ENCODE results near the gene FIP1L1. TPM values are rescaled to one million over a fixed set of nuclear protein-coding genes. Genes with fewer than 3 reads are reported as not detected.

Gene FIP1L1
- total RNA-seq, 4 donors from 2014 or later: 31.5 to 62.7 (median 45.3) TPM

- Histone ChIP-seq H3K27me3 (no peaks in the 10 kb centered on the region), H3K4me3 (no peak overlapping the region), H3K36me3 (peaks cover 0 to 22% (median 0%) of the 10 kb centered on the region in 3 donors), H3K4me1 (no peaks in the 10 kb centered on the region), H3K9me3 (no peaks in the 10 kb centered on the region), H3K27ac (no peak overlapping the region)
- DNase-seq: no peak
- no peak for TF ChIP-seq CTCF (IDR thresholded peaks at IDR 0.05)
- TF ChIP-seq POLR2A (IDR thresholded peaks at IDR 0.05): no peak
These were observed 101.4 kb downstream of the FIP1L1 start for GRCh38 chr4:53478671-53479456.

GRCh38 chr4:53479736-53480525, 102.5 kb downstream of the FIP1L1 start:
- no peak for TF ChIP-seq POLR2A (IDR thresholded peaks at IDR 0.05)
- TF ChIP-seq CTCF (IDR thresholded peaks at IDR 0.05): no peak
- H3K36me3 ChIP-seq: peaks cover 0 to 19% (median 0%) of the 10 kb centered on the region in 3 donors
- no peak for DNase-seq
- H3K27me3 ChIP-seq: no peaks in the 10 kb centered on the region
- H3K9me3 ChIP-seq: no peaks in the 10 kb centered on the region
- H3K27ac ChIP-seq: no peak overlapping the region
- no peaks in the 10 kb centered on the region for H3K4me1 ChIP-seq
- H3K4me3 ChIP-seq: no peak overlapping the region

GRCh38 chr4:53480909-53481308, 103.5 kb downstream of the FIP1L1 start:
- Histone ChIP-seq H3K36me3 (peaks cover 0 to 15% (median 0%) of the 10 kb centered on the region in 3 donors), H3K27ac (no peak overlapping the region), H3K4me3 (no peak overlapping the region), H3K27me3 (no peaks in the 10 kb centered on the region), H3K4me1 (no peaks in the 10 kb centered on the region), H3K9me3 (no peaks in the 10 kb centered on the region)
- no peak for DNase-seq
- no peak for TF ChIP-seq POLR2A (IDR thresholded peaks at IDR 0.05)
- no peak for TF ChIP-seq CTCF (IDR thresholded peaks at IDR 0.05)

GRCh38 chr4:53481586-53481985, 104.1 kb downstream of the FIP1L1 start:
- TF ChIP-seq POLR2A (IDR thresholded peaks at IDR 0.05): no peak
- TF ChIP-seq CTCF (IDR thresholded peaks at IDR 0.05): no peak
- no peaks in the 10 kb centered on the region for H3K4me1 ChIP-seq
- H3K27me3 ChIP-seq: no peaks in the 10 kb centered on the region
- H3K9me3 ChIP-seq: no peaks in the 10 kb centered on the region
- H3K4me3 ChIP-seq: no peak overlapping the region
- peaks cover 0 to 8% (median 0%) of the 10 kb centered on the region in 3 donors for H3K36me3 ChIP-seq
- no peak for DNase-seq
- H3K27ac ChIP-seq: no peak overlapping the region

GRCh38 chr4:53483250-53483649, 105.8 kb downstream of the FIP1L1 start:
- TF ChIP-seq CTCF (IDR thresholded peaks at IDR 0.05) (no peak), POLR2A (IDR thresholded peaks at IDR 0.05) (no peak)
- Histone ChIP-seq H3K27me3 (no peaks in the 10 kb centered on the region), H3K36me3 (no peaks in the 10 kb centered on the region), H3K9me3 (no peaks in the 10 kb centered on the region), H3K4me1 (no peaks in the 10 kb centered on the region), H3K4me3 (no peak overlapping the region), H3K27ac (no peak overlapping the region)
- no peak for DNase-seq
